GM23338 (cell line): ENCODE data around the gene PICK1. TPM values are rescaled to one million over a fixed set of nuclear protein-coding genes. Genes with fewer than 3 reads are reported as not detected.

Source experiments
- ATAC-seq: fragments of 200-7000 bp; cut with Tn5 transposase; 3 replicates; pipeline ENCODE4 v1.9.1; 2020
- DNase-seq: peaks from one replicate; pipeline ENCODE4 v3.0.0-alpha.2; 2015; ENCODE audit warnings: low spot score
- H2AFZ ChIP-seq: fragments of 200-600 bp; sonication (generic); 2 replicates; pipeline ENCODE4 v1.8.0; 2016; ENCODE audit warnings: antibody characterized with exemption, mild to moderate bottlenecking, moderate library complexity
- H3F3A ChIP-seq: fragments of 200-600 bp; sonication (generic); replicated peaks from 2 replicates; pipeline ENCODE4 v1.8.0; 2017; ENCODE audit warnings: antibody characterized with exemption, mixed run types, low read depth
- H3K27ac ChIP-seq: fragments of 200-600 bp; sonication (generic); 2 replicates; pipeline ENCODE4 v1.6.1; 2016; ENCODE audit warnings: low read depth
- H3K27me3 ChIP-seq: fragments of 200-600 bp; sonication (generic); 2 replicates; pipeline ENCODE4 v1.8.0; 2016; ENCODE audit warnings: mild to moderate bottlenecking, mixed run types, moderate library complexity; ENCODE audit not compliant: insufficient read depth
- H3K36me3 ChIP-seq: fragments of 200-600 bp; sonication (generic); 2 replicates; pipeline ENCODE4 v1.8.0; 2016; ENCODE audit warnings: mild to moderate bottlenecking; ENCODE audit not compliant: insufficient read depth
- H3K4me1 ChIP-seq: fragments of 200-600 bp; sonication (generic); 2 replicates; pipeline ENCODE4 v1.8.0; 2016; ENCODE audit warnings: mild to moderate bottlenecking, moderate library complexity; ENCODE audit not compliant: insufficient read depth
- H3K4me2 ChIP-seq: fragments of 200-600 bp; sonication (generic); 2 replicates; pipeline ENCODE4 v1.7.1; 2017; ENCODE audit warnings: mixed run types
- H3K4me3 ChIP-seq: fragments of 200-600 bp; sonication (generic); 2 replicates; pipeline ENCODE4 v1.6.1; 2016; ENCODE audit warnings: mixed run types
- H3K79me2 ChIP-seq: fragments of 200-600 bp; sonication (generic); replicated peaks from 2 replicates; pipeline ENCODE4 v1.8.0; 2017; ENCODE audit warnings: mild to moderate bottlenecking; ENCODE audit not compliant: insufficient read depth
- H3K9me2 ChIP-seq: fragments of 200-600 bp; sonication (generic); 2 replicates; pipeline ENCODE4 v1.8.0; 2017; ENCODE audit not compliant: insufficient read depth
- H4K20me1 ChIP-seq: fragments of 200-600 bp; sonication (generic); replicated peaks from 2 replicates; pipeline ENCODE4 v1.8.0; 2017; ENCODE audit warnings: mild to moderate bottlenecking; ENCODE audit not compliant: insufficient read depth
- H3K27ac Mint-ChIP-seq: 2 replicates; pipeline ENCODE4 v1.8.0; 2020; ENCODE audit warnings: inconsistent platforms, mild to moderate bottlenecking, moderate library complexity, mixed read lengths
- H3K27me3 Mint-ChIP-seq: 3 replicates; pipeline ENCODE4 v1.8.0; 2022; ENCODE audit warnings: low read depth, mild to moderate bottlenecking, moderate library complexity, mixed read lengths, inconsistent platforms; ENCODE audit not compliant: insufficient read depth, poor library complexity
- H3K36me3 Mint-ChIP-seq: 3 replicates; pipeline ENCODE4 v1.8.0; 2021; ENCODE audit warnings: low read depth, mild to moderate bottlenecking, inconsistent platforms, moderate library complexity, mixed read lengths
- H3K4me1 Mint-ChIP-seq: 3 replicates; pipeline ENCODE4 v1.8.0; 2020; ENCODE audit warnings: mild to moderate bottlenecking, inconsistent platforms, mixed read lengths
- H3K4me3 Mint-ChIP-seq: 3 replicates; pipeline ENCODE4 v1.8.0; 2021; ENCODE audit warnings: moderate library complexity, mild to moderate bottlenecking, inconsistent platforms, mixed read lengths
- H3K9me3 Mint-ChIP-seq: 3 replicates; pipeline ENCODE4 v1.8.0; 2020; ENCODE audit warnings: moderate library complexity, mild to moderate bottlenecking, inconsistent platforms, mixed read lengths
- CREB1 ChIP-seq: fragments of 250-450 bp; sonication (Bioruptor Pico); IDR thresholded peaks from 2 replicates; pipeline ENCODE4 v1.5.0; 2020; ENCODE audit warnings: low read depth, mild to moderate bottlenecking, moderate library complexity
- CTCF ChIP-seq, 2 experiments: fragments of 200-600 bp in 1 of 2; sonication (generic) in 1 of 2; conservative IDR thresholded peaks; 2 replicates each; pipeline versions ENCODE4 v1.5.1 to v1.6.1; 2016 to 2017; ENCODE audit warnings: antibody characterized with exemption in 2 of 2, low read depth in 2 of 2, mild to moderate bottlenecking in 2 of 2, moderate library complexity in 1 of 2
- JUNB ChIP-seq: IDR thresholded peaks from one replicate; pipeline ENCODE4 v1.6.1; 2016; ENCODE audit warnings: antibody characterized with exemption; ENCODE audit not compliant: unreplicated experiment
- POLR2AphosphoS5 ChIP-seq: IDR thresholded peaks from 2 replicates; pipeline ENCODE4 v1.6.1; 2016; ENCODE audit warnings: antibody characterized with exemption, low read depth
- STAT1 ChIP-seq: IDR thresholded peaks from one replicate; pipeline ENCODE4 v1.6.1; 2016; ENCODE audit warnings: antibody characterized with exemption; ENCODE audit not compliant: unreplicated experiment
- ZNF114 ChIP-seq: fragments of 250-450 bp; sonication (Bioruptor Pico); IDR thresholded peaks from 2 replicates; pipeline ENCODE4 v1.5.0; 2020; ENCODE audit warnings: mild to moderate bottlenecking, moderate library complexity
- ZNF331 ChIP-seq: fragments of 250-450 bp; sonication (Bioruptor Pico); IDR thresholded peaks from 2 replicates; pipeline ENCODE4 v1.5.0; 2020; ENCODE audit warnings: low read depth, mild to moderate bottlenecking, moderate library complexity
- ZNF462 ChIP-seq: fragments of 250-450 bp; sonication (Bioruptor Pico); IDR thresholded peaks from 2 replicates; pipeline ENCODE4 v1.5.0; 2020; ENCODE audit warnings: mild to moderate bottlenecking, moderate library complexity
- polyA plus RNA-seq: library from polyadenylated mRNA; unstranded; fragments of >200 nt; fragmentation: Nextera tagmentation; extraction: Ambion mirVana; gene quantifications from 2 replicates; pipeline ENCODE4 v1.2.1, GENCODE V29; 2016
- total RNA-seq: library from RNA; depleted of rRNA; stranded (reverse); fragments of >200 nt; shearing (Covaris generic); gene quantifications from 2 replicates; pipeline ENCODE4 v1.2.3, GENCODE V29; 2014

The PICK1 gene
- total and polyA plus RNA-seq, 2 experiments from 2014 or later, result 15.9 to 28.3 TPM

- no peak for TF ChIP-seq ZNF462
- TF ChIP-seq CTCF (conservative IDR thresholded peaks at IDR 0.05; ENCODE audit: low read depth in 2 of 2), result no peak
- TF ChIP-seq CREB1, result no peak
- no peak for TF ChIP-seq ZNF114
Observed at GRCh38 chr22:38035530-38035885, 21.7 kb upstream of the PICK1 start (continued).

- H3K9me2 ChIP-seq, result no peaks in the 10 kb centered on the region
- no peak overlapping the region; the same call in 2 of the 3 replicates for H3K4me3 Mint-ChIP-seq
- H3K4me3 ChIP-seq, result no peak overlapping the region
- no peak for ATAC-seq
- no peak overlapping the region for H3K4me2 ChIP-seq
- H3K9me3 Mint-ChIP-seq, result no peaks in the 10 kb centered on the region; the same call in 2 of the 3 replicates
- H3K79me2 ChIP-seq, result no peaks in the 10 kb centered on the region
- peaks cover 25% of the 10 kb centered on the region for H3K27me3 Mint-ChIP-seq
- no peak for TF ChIP-seq ZNF331
- no peak for TF ChIP-seq STAT1
- no peak for TF ChIP-seq ZNF114
- TF ChIP-seq ZNF462, result no peak
- no peak for TF ChIP-seq POLR2AphosphoS5
- no peak for TF ChIP-seq JUNB
- H3K27me3 ChIP-seq, result no peaks in the 10 kb centered on the region
- H4K20me1 ChIP-seq, result no peaks in the 10 kb centered on the region
- DNase-seq, result no peak
- H3F3A ChIP-seq, result 0 out of 2 replicates have a peak, but pooled peaks cover 3% of the 10 kb centered on the region
- peaks cover 19% of the 10 kb centered on the region for H3K4me1 Mint-ChIP-seq
- no peak overlapping the region; the same call in 1 of the 2 replicates for H2AFZ ChIP-seq
- no peaks in the 10 kb centered on the region for H3K36me3 ChIP-seq
- no peak overlapping the region for H3K27ac ChIP-seq
- no peaks in the 10 kb centered on the region; the same call in 2 of the 3 replicates for H3K36me3 Mint-ChIP-seq
- peaks cover 17% of the 10 kb centered on the region; the same call in 1 of the 2 replicates for H3K4me1 ChIP-seq
- H3K27ac Mint-ChIP-seq, result no peak overlapping the region
Observed at GRCh38 chr22:38036392-38037062, 20.7 kb upstream of the PICK1 start.
